Measurements from ENCODE around the gene ACTR1B.
A peak's percentile ranks its signal among the peaks of the same experiment; 100 is the strongest.

The ACTR1B gene

DNA sequence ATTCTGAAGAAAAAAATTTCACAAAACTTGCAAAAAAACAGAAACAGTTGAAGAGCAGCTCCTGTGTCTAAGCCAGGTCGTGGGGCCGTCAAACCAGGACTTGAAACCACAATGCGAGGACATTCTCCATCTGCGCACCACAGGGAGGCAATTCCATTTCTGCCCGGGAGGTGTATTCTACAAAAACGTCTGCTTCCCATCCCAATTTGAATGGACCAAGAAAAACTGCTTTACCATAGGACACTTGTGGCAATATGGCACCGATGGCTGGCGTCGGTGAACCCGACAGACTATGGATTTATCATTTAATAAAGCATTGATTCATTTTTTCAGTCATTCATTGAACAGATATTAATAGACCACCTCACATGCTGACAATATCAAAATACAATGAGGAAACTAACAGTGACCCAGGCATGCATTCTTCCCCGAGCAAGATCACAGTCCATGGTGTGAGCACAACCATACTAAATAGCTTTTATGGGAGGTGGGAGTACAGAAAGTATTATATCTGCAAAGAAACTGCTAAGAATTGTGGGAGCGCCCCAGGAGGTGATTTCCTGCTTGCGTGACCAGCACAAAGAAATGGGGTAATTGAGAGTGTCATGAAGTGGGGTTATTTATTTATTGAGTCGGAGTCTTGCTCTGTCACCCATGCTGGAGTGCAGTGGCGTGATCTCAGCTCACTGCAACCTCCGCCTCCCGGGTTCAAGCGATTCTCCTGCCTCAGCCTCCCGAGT is 39.1 kb upstream of the ACTR1B start:
- Histone ChIP-seq H3K79me1 (ENCODE audit: low read length) (no peaks in the 10 kb centered on the region), H4K5ac (ENCODE audit: low read length) (no peak overlapping the region), H3K9ac (ENCODE audit: low read length) (no peak overlapping the region), H3K4me3 (ENCODE audit: low read length) (no peak overlapping the region), H2AK5ac (ENCODE audit: low read length) (no peak overlapping the region), H3K4me1 (ENCODE audit: control insufficient read depth, low read depth, low read length) (no peaks in the 10 kb centered on the region), H2BK120ac (ENCODE audit: low read depth, low read length) (no peak overlapping the region), H3K4me2 (ENCODE audit: low read length) (no peak overlapping the region), H3K23ac (ENCODE audit: low read length) (no peak overlapping the region), H3K56ac (ENCODE audit: low read length) (no peak overlapping the region), H2BK5ac (ENCODE audit: low read length) (no peak overlapping the region), H3K27ac (ENCODE audit: low read depth, low read length) (no peak overlapping the region), H4K8ac (ENCODE audit: low read depth, low read length) (no peak overlapping the region), H3K36me3 (ENCODE audit: control insufficient read depth, insufficient read depth, low read length) (no peaks in the 10 kb centered on the region), H3K18ac (ENCODE audit: low read length) (no peak overlapping the region), H3K4ac (ENCODE audit: low read depth, low read length) (no peak overlapping the region), H3K79me2 (ENCODE audit: control insufficient read depth, insufficient read depth, low read length) (no peaks in the 10 kb centered on the region), H3K27me3 (ENCODE audit: insufficient read depth, low read length, poor library complexity) (no peaks in the 10 kb centered on the region), H2BK15ac (replicated peaks; ENCODE audit: low read depth) (no peak overlapping the region)
- DNase-seq: no peak
- WGBS (ENCODE audit: extremely low coverage, insufficient coverage, low lambda C conversion rate): no CpG with 5 or more reads among the region's 19 CpGs

GRCh38 chr2:97701851-97702465 is 38.1 kb upstream of the ACTR1B start:
- Histone ChIP-seq H2BK120ac (ENCODE audit: low read depth, low read length) (no peak overlapping the region), H3K56ac (ENCODE audit: low read length) (peak overlapping the region; percentile 30), H3K18ac (ENCODE audit: low read length) (no peak overlapping the region), H3K79me2 (ENCODE audit: control insufficient read depth, insufficient read depth, low read length) (no peaks in the 10 kb centered on the region), H3K27ac (ENCODE audit: low read depth, low read length) (no peak overlapping the region), H2AK5ac (ENCODE audit: low read length) (no peak overlapping the region), H3K27me3 (ENCODE audit: insufficient read depth, low read length, poor library complexity) (no peaks in the 10 kb centered on the region), H3K4me3 (ENCODE audit: low read length) (no peak overlapping the region), H2BK5ac (ENCODE audit: low read length) (no peak overlapping the region), H3K23ac (ENCODE audit: low read length) (no peak overlapping the region), H3K36me3 (ENCODE audit: control insufficient read depth, insufficient read depth, low read length) (no peaks in the 10 kb centered on the region), H4K8ac (ENCODE audit: low read depth, low read length) (no peak overlapping the region), H2BK15ac (replicated peaks; ENCODE audit: low read depth) (no peak overlapping the region), H3K4me1 (ENCODE audit: control insufficient read depth, low read depth, low read length) (no peaks in the 10 kb centered on the region), H3K9ac (ENCODE audit: low read length) (no peak overlapping the region), H4K5ac (ENCODE audit: low read length) (no peak overlapping the region), H3K4ac (ENCODE audit: low read depth, low read length) (no peak overlapping the region), H3K4me2 (ENCODE audit: low read length) (no peak overlapping the region), H3K79me1 (ENCODE audit: low read length) (no peaks in the 10 kb centered on the region)
- no CpG with 5 or more reads among the region's 6 CpGs for WGBS (ENCODE audit: extremely low coverage, insufficient coverage, low lambda C conversion rate)
- no peak for DNase-seq

DNA sequence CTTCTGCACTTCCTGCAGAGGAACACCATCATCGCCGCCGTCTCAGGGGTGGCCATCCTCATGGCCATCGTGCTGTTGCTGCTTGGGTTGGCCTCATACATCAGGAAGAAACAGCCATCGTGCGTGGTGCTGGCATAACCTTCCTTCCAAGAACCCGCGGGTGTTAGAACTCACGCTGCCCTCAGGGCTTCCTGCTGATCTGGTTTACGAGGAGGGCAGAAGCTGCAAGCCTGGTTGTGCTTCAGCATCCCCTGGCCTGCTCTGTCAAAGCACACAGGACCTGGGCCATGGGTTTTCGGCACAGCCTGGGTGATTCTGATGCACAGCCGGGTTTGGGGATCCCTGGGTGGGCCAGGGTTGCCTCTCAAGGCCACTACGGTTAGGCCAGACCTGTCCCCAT is 37.3 kb upstream of the ACTR1B start:
- no CpG with 5 or more reads among the region's 13 CpGs for WGBS (ENCODE audit: extremely low coverage, insufficient coverage, low lambda C conversion rate)
- no peak overlapping the region for H3K4ac ChIP-seq (ENCODE audit: low read depth, low read length)
- no peaks in the 10 kb centered on the region for H3K79me2 ChIP-seq (ENCODE audit: control insufficient read depth, insufficient read depth, low read length)
- no peak overlapping the region for H2AK5ac ChIP-seq (ENCODE audit: low read length)
- H3K4me3 ChIP-seq (ENCODE audit: low read length): no peak overlapping the region
- H3K9ac ChIP-seq (ENCODE audit: low read length): no peak overlapping the region
- no peaks in the 10 kb centered on the region for H3K4me1 ChIP-seq (ENCODE audit: control insufficient read depth, low read depth, low read length)
- no peak overlapping the region for H2BK120ac ChIP-seq (ENCODE audit: low read depth, low read length)
- no peaks in the 10 kb centered on the region for H3K27me3 ChIP-seq (ENCODE audit: insufficient read depth, low read length, poor library complexity)
- H3K56ac ChIP-seq (ENCODE audit: low read length): peak overlapping the region; percentile 56
- no peak overlapping the region for H3K18ac ChIP-seq (ENCODE audit: low read length)
- no peak overlapping the region for H3K23ac ChIP-seq (ENCODE audit: low read length)
- H3K79me1 ChIP-seq (ENCODE audit: low read length): no peaks in the 10 kb centered on the region
- no peak overlapping the region for H3K4me2 ChIP-seq (ENCODE audit: low read length)
- no peak for DNase-seq
- no peak overlapping the region for H2BK5ac ChIP-seq (ENCODE audit: low read length)
- no peak overlapping the region for H4K8ac ChIP-seq (ENCODE audit: low read depth, low read length)
- no peak overlapping the region for H4K5ac ChIP-seq (ENCODE audit: low read length)
- no peak overlapping the region for H2BK15ac ChIP-seq (replicated peaks; ENCODE audit: low read depth)
- no peaks in the 10 kb centered on the region for H3K36me3 ChIP-seq (ENCODE audit: control insufficient read depth, insufficient read depth, low read length)
- no peak overlapping the region for H3K27ac ChIP-seq (ENCODE audit: low read depth, low read length)

DNA sequence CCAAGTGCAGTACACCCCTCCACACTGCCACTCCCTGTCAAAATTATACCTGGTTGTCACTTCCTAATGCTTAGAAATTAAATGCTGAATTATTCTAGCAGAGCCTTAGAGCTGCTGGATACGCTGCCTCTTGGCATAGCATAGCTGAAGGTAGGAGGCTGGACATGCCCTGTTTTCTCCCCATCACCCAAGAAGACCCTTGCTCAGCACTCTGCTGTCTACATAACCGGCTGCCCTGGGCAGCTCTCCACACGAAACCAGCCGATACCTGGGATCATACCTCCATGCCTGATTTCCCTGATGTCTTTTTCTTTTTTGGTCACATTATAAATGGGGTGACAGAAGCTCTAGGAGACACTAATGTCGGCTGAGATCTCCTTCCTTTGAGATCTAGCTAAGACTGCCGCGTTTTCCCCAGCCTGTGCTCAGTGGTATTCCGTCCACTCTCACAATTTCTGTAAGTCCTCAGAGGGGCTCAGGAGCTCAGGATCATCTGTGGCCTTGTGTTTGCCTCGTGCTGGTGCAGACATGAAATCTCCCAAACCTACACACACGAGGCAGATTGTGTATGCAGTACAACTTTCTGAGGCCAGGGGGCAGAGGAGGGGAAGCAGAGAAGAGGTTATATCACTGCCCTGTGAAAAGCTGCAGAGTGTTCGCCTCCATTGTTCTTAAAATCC is 36.1 kb upstream of the ACTR1B start:
- H3K4me3 ChIP-seq (ENCODE audit: low read length): no peak overlapping the region
- no peaks in the 10 kb centered on the region for H3K79me2 ChIP-seq (ENCODE audit: control insufficient read depth, insufficient read depth, low read length)
- H3K9ac ChIP-seq (ENCODE audit: low read length): peak overlapping the region; percentile 47
- no peak overlapping the region for H2BK15ac ChIP-seq (replicated peaks; ENCODE audit: low read depth)
- H3K4me2 ChIP-seq (ENCODE audit: low read length): no peak overlapping the region
- no peaks in the 10 kb centered on the region for H3K4me1 ChIP-seq (ENCODE audit: control insufficient read depth, low read depth, low read length)
- H3K18ac ChIP-seq (ENCODE audit: low read length): no peak overlapping the region
- DNase-seq: peak; percentile 89
- H2AK5ac ChIP-seq (ENCODE audit: low read length): no peak overlapping the region
- no peaks in the 10 kb centered on the region for H3K79me1 ChIP-seq (ENCODE audit: low read length)
- WGBS (ENCODE audit: extremely low coverage, insufficient coverage, low lambda C conversion rate): no CpG with 5 or more reads among the region's 11 CpGs
- no peak overlapping the region for H2BK5ac ChIP-seq (ENCODE audit: low read length)
- no peaks in the 10 kb centered on the region for H3K36me3 ChIP-seq (ENCODE audit: control insufficient read depth, insufficient read depth, low read length)
- peak overlapping the region; percentile 80 for H3K56ac ChIP-seq (ENCODE audit: low read length)
- no peak overlapping the region for H4K5ac ChIP-seq (ENCODE audit: low read length)
- no peak overlapping the region for H3K4ac ChIP-seq (ENCODE audit: low read depth, low read length)
- H4K8ac ChIP-seq (ENCODE audit: low read depth, low read length): no peak overlapping the region
- H3K23ac ChIP-seq (ENCODE audit: low read length): no peak overlapping the region
- H3K27ac ChIP-seq (ENCODE audit: low read depth, low read length): no peak overlapping the region
- no peak overlapping the region for H2BK120ac ChIP-seq (ENCODE audit: low read depth, low read length)
- no peaks in the 10 kb centered on the region for H3K27me3 ChIP-seq (ENCODE audit: insufficient read depth, low read length, poor library complexity)

DNA sequence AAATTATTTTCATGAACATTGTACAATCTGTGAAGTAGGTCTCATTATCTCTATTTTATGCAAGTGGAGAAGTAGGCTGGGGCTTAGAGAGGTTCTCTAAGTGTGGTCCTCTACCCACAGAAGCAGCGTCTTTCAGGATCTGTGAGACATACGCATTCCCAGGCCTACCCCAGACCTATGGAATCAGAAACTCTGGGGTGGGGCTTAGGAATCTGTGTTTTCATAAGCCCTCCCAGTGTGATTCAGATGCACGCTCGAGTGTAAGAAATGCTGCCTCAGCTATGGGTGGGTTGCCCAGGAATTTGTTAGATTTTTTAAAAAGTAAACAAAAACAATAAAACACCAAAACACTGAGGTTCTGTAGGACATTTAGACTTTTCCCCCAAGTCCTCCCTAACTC is 34.7 kb upstream of the ACTR1B start:
- no peak overlapping the region for H3K4me2 ChIP-seq (ENCODE audit: low read length)
- H3K79me1 ChIP-seq (ENCODE audit: low read length): no peaks in the 10 kb centered on the region
- H3K56ac ChIP-seq (ENCODE audit: low read length): no peak overlapping the region
- H3K4me3 ChIP-seq (ENCODE audit: low read length): no peak overlapping the region
- H2AK5ac ChIP-seq (ENCODE audit: low read length): no peak overlapping the region
- H2BK15ac ChIP-seq (replicated peaks; ENCODE audit: low read depth): no peak overlapping the region
- no peak overlapping the region for H3K4ac ChIP-seq (ENCODE audit: low read depth, low read length)
- no peak overlapping the region for H3K9ac ChIP-seq (ENCODE audit: low read length)
- no peaks in the 10 kb centered on the region for H3K4me1 ChIP-seq (ENCODE audit: control insufficient read depth, low read depth, low read length)
- no peak for DNase-seq
- H3K36me3 ChIP-seq (ENCODE audit: control insufficient read depth, insufficient read depth, low read length): no peaks in the 10 kb centered on the region
- no peak overlapping the region for H4K8ac ChIP-seq (ENCODE audit: low read depth, low read length)
- H3K18ac ChIP-seq (ENCODE audit: low read length): no peak overlapping the region
- WGBS (ENCODE audit: extremely low coverage, insufficient coverage, low lambda C conversion rate): no CpG with 5 or more reads among the region's 4 CpGs
- H2BK120ac ChIP-seq (ENCODE audit: low read depth, low read length): no peak overlapping the region
- H3K27me3 ChIP-seq (ENCODE audit: insufficient read depth, low read length, poor library complexity): no peaks in the 10 kb centered on the region
- no peak overlapping the region for H2BK5ac ChIP-seq (ENCODE audit: low read length)
- no peaks in the 10 kb centered on the region for H3K79me2 ChIP-seq (ENCODE audit: control insufficient read depth, insufficient read depth, low read length)
- H3K27ac ChIP-seq (ENCODE audit: low read depth, low read length): no peak overlapping the region
- no peak overlapping the region for H3K23ac ChIP-seq (ENCODE audit: low read length)
- H4K5ac ChIP-seq (ENCODE audit: low read length): no peak overlapping the region
